H9 (cell line): Measurements from ENCODE around the gene ABCG4. TPM values are rescaled to one million over a fixed set of nuclear protein-coding genes. Genes with fewer than 3 reads are reported as not detected.

Source experiments
- DNase-seq: peaks from one replicate; pipeline ENCODE4 v3.0.0-alpha.2; 2017
- H2AFZ ChIP-seq: one replicate; pipeline ENCODE4 v1.6.1; 2013; ENCODE audit warnings: mild to moderate bottlenecking, low read length, control low read depth, moderate library complexity
- H2AK5ac ChIP-seq: 2 replicates; pipeline ENCODE4 v1.6.1; 2013; ENCODE audit warnings: low read length, control low read depth, mixed read lengths; ENCODE audit not compliant: insufficient read length
- H2BK120ac ChIP-seq: one replicate; pipeline ENCODE4 v1.6.1; 2013; ENCODE audit warnings: low read depth, mild to moderate bottlenecking, low read length, control low read depth, inconsistent platforms; ENCODE audit not compliant: poor library complexity, severe bottlenecking
- H2BK12ac ChIP-seq: 2 replicates; pipeline ENCODE4 v1.6.1; 2013; ENCODE audit warnings: low read length, control low read depth, mixed read lengths, low read depth; ENCODE audit not compliant: insufficient read length
- H2BK15ac ChIP-seq: 2 replicates; pipeline ENCODE4 v1.6.1; 2013; ENCODE audit warnings: low read depth, low read length, control low read depth
- H2BK20ac ChIP-seq: one replicate; pipeline ENCODE4 v1.6.1; 2013; ENCODE audit warnings: low read depth, mild to moderate bottlenecking, low read length, control low read depth, inconsistent platforms; ENCODE audit not compliant: poor library complexity, severe bottlenecking
- H2BK5ac ChIP-seq: 2 replicates; pipeline ENCODE4 v1.6.1; 2013; ENCODE audit warnings: low read length, control low read depth, mixed read lengths; ENCODE audit not compliant: insufficient read length
- H3K14ac ChIP-seq: 2 replicates; pipeline ENCODE4 v1.6.1; 2013; ENCODE audit warnings: low read length, control low read depth; ENCODE audit not compliant: insufficient read depth
- H3K18ac ChIP-seq: 2 replicates; pipeline ENCODE4 v1.6.1; 2013; ENCODE audit warnings: low read depth, mild to moderate bottlenecking, mixed read lengths, low read length, control low read depth; ENCODE audit not compliant: insufficient read length
- H3K23ac ChIP-seq: 2 replicates; pipeline ENCODE4 v1.6.1; 2013; ENCODE audit warnings: low read length, control low read depth, mixed read lengths, low read depth; ENCODE audit not compliant: insufficient read length
- H3K23me2 ChIP-seq: 2 replicates; pipeline ENCODE4 v1.6.1; 2013; ENCODE audit warnings: low read depth, mild to moderate bottlenecking, mixed read lengths, low read length, control low read depth; ENCODE audit not compliant: insufficient read length, poor library complexity, severe bottlenecking
- H3K27ac ChIP-seq: 2 replicates; pipeline ENCODE4 v1.5.1; 2013; ENCODE audit warnings: low read length, control low read depth, mixed read lengths, low read depth; ENCODE audit not compliant: insufficient read length
- H3K27me3 ChIP-seq: 2 replicates; pipeline ENCODE4 v1.6.1; 2013; ENCODE audit warnings: low read length, control low read depth, inconsistent platforms; ENCODE audit not compliant: insufficient read depth
- H3K4ac ChIP-seq: 2 replicates; pipeline ENCODE4 v1.6.1; 2013; ENCODE audit warnings: low read depth, mild to moderate bottlenecking, control low read depth, inconsistent platforms, low read length, moderate library complexity
- H3K4me1 ChIP-seq: 2 replicates; pipeline ENCODE4 v1.6.1; 2013; ENCODE audit warnings: low read length, control low read depth, inconsistent platforms; ENCODE audit not compliant: insufficient read depth
- H3K4me2 ChIP-seq: 2 replicates; pipeline ENCODE4 v1.6.1; 2013; ENCODE audit warnings: low read length, control low read depth, mixed read lengths; ENCODE audit not compliant: insufficient read length, insufficient read depth
- H3K56ac ChIP-seq: 2 replicates; pipeline ENCODE4 v1.6.1; 2013; ENCODE audit warnings: low read depth, mild to moderate bottlenecking, mixed read lengths, low read length, control low read depth; ENCODE audit not compliant: insufficient read length
- H3K79me1 ChIP-seq: 2 replicates; pipeline ENCODE4 v1.6.1; 2013; ENCODE audit warnings: low read depth, mild to moderate bottlenecking, moderate library complexity, low read length, control low read depth, inconsistent platforms; ENCODE audit not compliant: insufficient read depth, poor library complexity, severe bottlenecking
- H3K79me2 ChIP-seq: 2 replicates; pipeline ENCODE4 v1.6.1; 2013; ENCODE audit warnings: low read length, control low read depth, inconsistent platforms; ENCODE audit not compliant: insufficient read depth
- H3K9ac ChIP-seq: 2 replicates; pipeline ENCODE4 v1.6.1; 2013; ENCODE audit warnings: low read length, control low read depth, mixed read lengths; ENCODE audit not compliant: insufficient read length; ENCODE audit errors: extremely low read depth
- H3K9me3 ChIP-seq: one replicate; pipeline ENCODE4 v1.6.1; 2013; ENCODE audit warnings: low read depth, low read length, inconsistent platforms; ENCODE audit not compliant: control insufficient read depth
- H3T11ph ChIP-seq: one replicate; pipeline ENCODE4 v1.6.1; 2013; ENCODE audit warnings: mild to moderate bottlenecking, low read length, control low read depth, inconsistent platforms
- H4K20me1 ChIP-seq: one replicate; pipeline ENCODE4 v1.6.1; 2013; ENCODE audit not compliant: control insufficient read depth, insufficient read length, insufficient read depth
- H4K5ac ChIP-seq: 2 replicates; pipeline ENCODE4 v1.6.1; 2013; ENCODE audit warnings: low read depth, mild to moderate bottlenecking, mixed read lengths, low read length, control low read depth; ENCODE audit not compliant: insufficient read length
- H4K8ac ChIP-seq: replicated peaks from 2 replicates; pipeline ENCODE4 v1.6.1; 2013; ENCODE audit warnings: low read length, control low read depth, mixed read lengths, low read depth; ENCODE audit not compliant: insufficient read length
- H4K91ac ChIP-seq: 2 replicates; pipeline ENCODE4 v1.6.1; 2013; ENCODE audit warnings: low read depth, mild to moderate bottlenecking, moderate library complexity, mixed read lengths, low read length, control low read depth; ENCODE audit not compliant: insufficient read length
- H3K27ac Mint-ChIP-seq, 3 experiments: 2 replicates in 2 of 3; 3 replicates in 1 of 3; pipeline ENCODE4 v1.8.0; 2020 to 2021; ENCODE audit warnings: mixed read lengths in 3 of 3, mild to moderate bottlenecking in 1 of 3, moderate library complexity in 1 of 3
- H3K27me3 Mint-ChIP-seq: 2 replicates; pipeline ENCODE4 v1.8.0; 2021; ENCODE audit warnings: low read depth, mild to moderate bottlenecking, moderate library complexity, mixed read lengths
- H3K36me3 Mint-ChIP-seq, 3 experiments: 2 replicates in 2 of 3; 3 replicates in 1 of 3; pipeline ENCODE4 v1.8.0; 2020 to 2021; ENCODE audit warnings: low read depth in 3 of 3, mixed read lengths in 3 of 3; ENCODE audit not compliant: insufficient read depth in 1 of 3
- H3K4me1 Mint-ChIP-seq, 2 experiments: 2 replicates each; pipeline ENCODE4 v1.8.0; 2020; ENCODE audit warnings: mixed read lengths in 2 of 2
- H3K4me3 Mint-ChIP-seq, 2 experiments: 2 replicates in 1 of 2; 3 replicates in 1 of 2; pipeline ENCODE4 v1.8.0; 2020 to 2021; ENCODE audit warnings: mild to moderate bottlenecking in 2 of 2, mixed read lengths in 2 of 2, moderate library complexity in 1 of 2
- H3K9me3 Mint-ChIP-seq, 2 experiments: 2 replicates in 1 of 2; 3 replicates in 1 of 2; pipeline ENCODE4 v1.8.0; 2020; ENCODE audit warnings: mild to moderate bottlenecking in 2 of 2, mixed read lengths in 2 of 2, moderate library complexity in 1 of 2
- WGBS: extraction: QIAGEN DNeasy Blood & Tissue Kit; methylation state at CpG from one replicate; pipeline ENCODE4 v1.1.7; 2013; ENCODE audit warnings: missing lambda C conversion rate, low lambda C conversion rate, mixed read lengths; ENCODE audit not compliant: insufficient read length; ENCODE audit errors: extremely low coverage; 5-methylcytosine and 5-hydroxymethylcytosine counted together
- total RNA-seq: library from RNA; stranded (reverse); gene quantifications from 2 replicates; pipeline ENCODE4 v1.2.1, GENCODE V29; 2021
- TF ChIP-seq, protein P1 (sequence below): fragments of 200-600 bp; sonication (generic); conservative IDR thresholded peaks from 3 replicates; pipeline ENCODE4 v1.8.0; 2021; ENCODE audit warnings: antibody characterized with exemption, mild to moderate bottlenecking

ABCG4 gene
- total RNA-seq, 1 experiment from 2014 or later: 1.2 TPM

DNA sequence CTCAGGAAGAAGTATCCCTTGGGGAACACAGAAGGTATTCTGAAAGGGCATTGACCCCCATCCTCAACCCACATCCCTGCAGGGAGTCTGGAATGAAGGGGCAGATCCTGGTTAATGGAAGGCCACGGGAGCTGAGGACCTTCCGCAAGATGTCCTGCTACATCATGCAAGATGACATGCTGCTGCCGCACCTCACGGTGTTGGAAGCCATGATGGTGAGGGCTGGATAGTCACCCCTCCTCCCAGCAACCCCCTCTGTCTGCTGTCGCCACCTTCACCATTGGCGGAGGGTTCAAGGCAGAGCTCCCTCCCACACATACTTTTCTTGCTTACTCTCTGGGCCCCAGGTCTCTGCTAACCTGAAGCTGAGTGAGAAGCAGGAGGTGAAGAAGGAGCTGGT, 5.3 kb downstream of the ABCG4 start:
- no peak overlapping the region for H3K4ac ChIP-seq

More for the DNA sequence above, 5.3 kb downstream of the ABCG4 start:
- no peak overlapping the region for H2BK15ac ChIP-seq
- H3K9me3 ChIP-seq: no peaks in the 10 kb centered on the region
- no CpG with 5 or more reads among the region's 6 CpGs for WGBS
- H4K20me1 ChIP-seq: no peaks in the 10 kb centered on the region
- H3T11ph ChIP-seq: no peak overlapping the region
- no peak overlapping the region for H2BK12ac ChIP-seq
- H3K23me2 ChIP-seq: peaks cover 9% of the 10 kb centered on the region
- TF ChIP-seq, protein P1, sequence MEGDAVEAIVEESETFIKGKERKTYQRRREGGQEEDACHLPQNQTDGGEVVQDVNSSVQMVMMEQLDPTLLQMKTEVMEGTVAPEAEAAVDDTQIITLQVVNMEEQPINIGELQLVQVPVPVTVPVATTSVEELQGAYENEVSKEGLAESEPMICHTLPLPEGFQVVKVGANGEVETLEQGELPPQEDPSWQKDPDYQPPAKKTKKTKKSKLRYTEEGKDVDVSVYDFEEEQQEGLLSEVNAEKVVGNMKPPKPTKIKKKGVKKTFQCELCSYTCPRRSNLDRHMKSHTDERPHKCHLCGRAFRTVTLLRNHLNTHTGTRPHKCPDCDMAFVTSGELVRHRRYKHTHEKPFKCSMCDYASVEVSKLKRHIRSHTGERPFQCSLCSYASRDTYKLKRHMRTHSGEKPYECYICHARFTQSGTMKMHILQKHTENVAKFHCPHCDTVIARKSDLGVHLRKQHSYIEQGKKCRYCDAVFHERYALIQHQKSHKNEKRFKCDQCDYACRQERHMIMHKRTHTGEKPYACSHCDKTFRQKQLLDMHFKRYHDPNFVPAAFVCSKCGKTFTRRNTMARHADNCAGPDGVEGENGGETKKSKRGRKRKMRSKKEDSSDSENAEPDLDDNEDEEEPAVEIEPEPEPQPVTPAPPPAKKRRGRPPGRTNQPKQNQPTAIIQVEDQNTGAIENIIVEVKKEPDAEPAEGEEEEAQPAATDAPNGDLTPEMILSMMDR: no peak
- no peak overlapping the region for H2BK5ac ChIP-seq
- H2BK120ac ChIP-seq: no peak overlapping the region
- no peak overlapping the region for H2AFZ ChIP-seq
- H3K4me2 ChIP-seq: no peak overlapping the region
- no peak overlapping the region for H3K14ac ChIP-seq
- no peak overlapping the region for H3K18ac ChIP-seq
- H3K9me3 Mint-ChIP-seq: no peaks in the 10 kb centered on the region
- no peak for DNase-seq
- H3K27me3 ChIP-seq: peaks cover 11% of the 10 kb centered on the region
- no peaks in the 10 kb centered on the region for H3K36me3 Mint-ChIP-seq
- no peak overlapping the region for H3K4me3 Mint-ChIP-seq
- H3K27ac Mint-ChIP-seq: no peak overlapping the region
- no peak overlapping the region for H3K56ac ChIP-seq
- H3K4me1 Mint-ChIP-seq: peaks cover 6 to 12% of the 10 kb centered on the region in 2 experiments; a peak in 3 of 4 replicates
- H4K8ac ChIP-seq: no peak overlapping the region
- no peak overlapping the region for H3K27ac ChIP-seq
- no peak overlapping the region for H2BK20ac ChIP-seq
- no peaks in the 10 kb centered on the region for H3K4me1 ChIP-seq
- H4K91ac ChIP-seq: no peak overlapping the region
- H2AK5ac ChIP-seq: no peak overlapping the region
- H4K5ac ChIP-seq: no peak overlapping the region
- H3K27me3 Mint-ChIP-seq: peaks cover 50% of the 10 kb centered on the region
- no peaks in the 10 kb centered on the region for H3K79me1 ChIP-seq
- no peak overlapping the region for H3K23ac ChIP-seq
- H3K9ac ChIP-seq: no peak overlapping the region
- no peaks in the 10 kb centered on the region for H3K79me2 ChIP-seq
